ENCODE measurements around the gene OR2D3. TPM values are rescaled to one million over a fixed set of nuclear protein-coding genes. Genes with fewer than 3 reads are reported as not detected.

The OR2D3 gene
- total RNA-seq, 4 donors from 2014 or later, result not detected

GRCh38 chr11:6889835-6890234 is 31.0 kb upstream of the OR2D3 start:
- no peak for TF ChIP-seq CTCF (IDR thresholded peaks at IDR 0.05; ENCODE audit: low read depth)

- TF ChIP-seq CTCF (IDR thresholded peaks at IDR 0.05; ENCODE audit: low read depth), result no peak
These were observed 28.4 kb upstream of the OR2D3 start, which contains the start of gene OR2D2 for GRCh38 chr11:6892400-6892799. TSS of gene OR2D2 (minus strand) at chr11:6892500. CDS start at chr11:6892500, 0 bp downstream.

- no peak for TF ChIP-seq CTCF (IDR thresholded peaks at IDR 0.05; ENCODE audit: low read depth)
These were observed 26.7 kb upstream of the OR2D3 start for GRCh38 chr11:6894097-6894496.

- TF ChIP-seq CTCF (IDR thresholded peaks at IDR 0.05; ENCODE audit: low read depth), result no peak
These were observed 25.8 kb upstream of the OR2D3 start for GRCh38 chr11:6895010-6895409.

- no peak for TF ChIP-seq CTCF (IDR thresholded peaks at IDR 0.05; ENCODE audit: low read depth)
These were observed 21.9 kb upstream of the OR2D3 start for GRCh38 chr11:6898911-6899310.

- no peak for TF ChIP-seq CTCF (IDR thresholded peaks at IDR 0.05; ENCODE audit: low read depth)
These were observed 20.3 kb upstream of the OR2D3 start for GRCh38 chr11:6900327-6900999.

GRCh38 chr11:6911378-6911777 is 9.4 kb upstream of the OR2D3 start:
- no peak for TF ChIP-seq CTCF (IDR thresholded peaks at IDR 0.05; ENCODE audit: low read depth)

Data from subcutaneous adipose tissue (tissue), 4 donors.